ENCODE measurements around the gene DLG4. TPM values are rescaled to one million over a fixed set of nuclear protein-coding genes. Genes with fewer than 3 reads are reported as not detected.
A peak's percentile ranks its signal among the peaks of the same experiment; 100 is the strongest.

The DLG4 gene
- total RNA-seq, 1 donor = 11.9 TPM

DNA sequence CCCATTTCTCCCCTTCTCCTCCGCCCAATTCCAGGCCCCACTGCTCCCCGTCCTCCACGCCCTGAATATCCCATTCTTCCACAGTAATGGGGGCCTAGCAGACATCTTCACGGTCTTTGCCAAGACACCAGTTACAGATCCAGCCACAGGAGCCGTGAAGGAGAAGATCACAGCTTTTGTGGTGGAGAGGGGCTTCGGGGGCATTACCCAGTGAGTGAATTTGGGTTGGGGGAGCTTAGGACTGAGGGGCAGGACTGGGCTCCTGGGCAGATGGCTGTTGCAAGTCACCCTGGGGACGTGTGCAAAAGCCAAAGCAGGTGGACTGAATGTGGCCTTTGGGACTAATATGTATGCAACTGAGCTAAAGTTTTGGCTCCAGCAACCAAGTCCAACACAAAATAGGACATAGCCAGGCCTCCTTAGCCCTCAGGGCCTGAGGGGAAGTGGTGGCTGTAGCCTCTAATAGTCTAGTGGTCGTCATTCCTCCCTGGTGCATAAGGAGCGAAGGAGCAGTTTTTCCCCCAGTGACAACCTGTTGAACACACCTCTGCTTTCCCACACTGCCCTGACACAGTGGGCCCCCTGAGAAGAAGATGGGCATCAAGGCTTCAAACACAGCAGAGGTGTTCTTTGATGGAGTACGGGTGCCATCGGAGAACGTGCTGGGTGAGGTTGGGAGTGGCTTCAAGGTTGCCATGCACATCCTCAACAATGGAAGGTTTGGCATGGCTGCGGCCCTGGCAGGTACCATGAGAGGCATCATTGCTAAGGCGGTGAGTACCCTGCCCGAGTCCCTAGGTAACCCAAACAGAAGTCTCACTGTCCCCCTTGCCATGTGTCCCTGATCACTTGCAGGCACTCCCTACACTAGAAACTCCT lies 2.7 kb upstream of the DLG4 start:
- TF ChIP-seq, protein P1, sequence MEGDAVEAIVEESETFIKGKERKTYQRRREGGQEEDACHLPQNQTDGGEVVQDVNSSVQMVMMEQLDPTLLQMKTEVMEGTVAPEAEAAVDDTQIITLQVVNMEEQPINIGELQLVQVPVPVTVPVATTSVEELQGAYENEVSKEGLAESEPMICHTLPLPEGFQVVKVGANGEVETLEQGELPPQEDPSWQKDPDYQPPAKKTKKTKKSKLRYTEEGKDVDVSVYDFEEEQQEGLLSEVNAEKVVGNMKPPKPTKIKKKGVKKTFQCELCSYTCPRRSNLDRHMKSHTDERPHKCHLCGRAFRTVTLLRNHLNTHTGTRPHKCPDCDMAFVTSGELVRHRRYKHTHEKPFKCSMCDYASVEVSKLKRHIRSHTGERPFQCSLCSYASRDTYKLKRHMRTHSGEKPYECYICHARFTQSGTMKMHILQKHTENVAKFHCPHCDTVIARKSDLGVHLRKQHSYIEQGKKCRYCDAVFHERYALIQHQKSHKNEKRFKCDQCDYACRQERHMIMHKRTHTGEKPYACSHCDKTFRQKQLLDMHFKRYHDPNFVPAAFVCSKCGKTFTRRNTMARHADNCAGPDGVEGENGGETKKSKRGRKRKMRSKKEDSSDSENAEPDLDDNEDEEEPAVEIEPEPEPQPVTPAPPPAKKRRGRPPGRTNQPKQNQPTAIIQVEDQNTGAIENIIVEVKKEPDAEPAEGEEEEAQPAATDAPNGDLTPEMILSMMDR (IDR thresholded peaks at IDR 0.05; ENCODE audit: insufficient read depth, low read length) = no peak
- no peak for DNase-seq (ENCODE audit: low read depth)
- H3K4me3 ChIP-seq (ENCODE audit: low read depth, low read length) = no peak overlapping the region

DNA sequence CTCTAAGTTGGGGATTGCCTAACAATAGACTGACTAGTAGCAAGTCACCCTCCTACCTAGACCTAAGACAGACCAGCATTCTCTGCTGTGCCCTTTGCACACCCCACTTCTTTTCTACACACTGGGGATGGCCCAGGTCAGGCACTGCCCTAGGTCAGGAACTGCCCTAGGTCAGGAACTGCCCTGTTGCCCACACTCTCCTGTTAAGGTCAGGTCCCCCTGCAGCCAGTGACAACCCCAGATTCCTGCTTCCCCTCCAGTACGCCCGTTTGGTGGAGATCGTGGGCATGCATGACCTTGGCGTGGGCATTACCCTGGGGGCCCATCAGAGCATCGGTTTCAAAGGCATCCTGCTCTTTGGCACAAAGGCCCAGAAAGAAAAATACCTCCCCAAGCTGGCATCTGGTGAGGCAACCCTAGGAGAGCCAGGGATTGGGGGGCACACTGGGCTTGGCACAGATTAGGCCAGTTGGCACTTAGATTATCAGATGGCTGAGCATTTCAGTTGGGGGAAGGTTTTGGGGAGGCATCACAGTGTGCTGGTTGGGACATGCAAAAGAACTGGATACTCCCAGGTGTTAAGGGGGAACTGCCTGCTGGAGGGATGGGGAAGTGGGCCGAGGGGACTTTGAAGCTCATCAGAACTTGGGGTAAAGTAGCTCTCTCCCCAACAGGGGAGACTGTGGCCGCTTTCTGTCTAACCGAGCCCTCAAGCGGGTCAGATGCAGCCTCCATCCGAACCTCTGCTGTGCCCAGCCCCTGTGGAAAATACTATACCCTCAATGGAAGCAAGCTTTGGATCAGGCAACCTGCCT lies 1.8 kb upstream of the DLG4 start:
- no peak for DNase-seq (ENCODE audit: low read depth)
- H3K4me3 ChIP-seq (ENCODE audit: low read depth, low read length) = peak overlapping the region; percentile 81
- TF ChIP-seq, protein P1 (IDR thresholded peaks at IDR 0.05; ENCODE audit: insufficient read depth, low read length) = no peak

DNA sequence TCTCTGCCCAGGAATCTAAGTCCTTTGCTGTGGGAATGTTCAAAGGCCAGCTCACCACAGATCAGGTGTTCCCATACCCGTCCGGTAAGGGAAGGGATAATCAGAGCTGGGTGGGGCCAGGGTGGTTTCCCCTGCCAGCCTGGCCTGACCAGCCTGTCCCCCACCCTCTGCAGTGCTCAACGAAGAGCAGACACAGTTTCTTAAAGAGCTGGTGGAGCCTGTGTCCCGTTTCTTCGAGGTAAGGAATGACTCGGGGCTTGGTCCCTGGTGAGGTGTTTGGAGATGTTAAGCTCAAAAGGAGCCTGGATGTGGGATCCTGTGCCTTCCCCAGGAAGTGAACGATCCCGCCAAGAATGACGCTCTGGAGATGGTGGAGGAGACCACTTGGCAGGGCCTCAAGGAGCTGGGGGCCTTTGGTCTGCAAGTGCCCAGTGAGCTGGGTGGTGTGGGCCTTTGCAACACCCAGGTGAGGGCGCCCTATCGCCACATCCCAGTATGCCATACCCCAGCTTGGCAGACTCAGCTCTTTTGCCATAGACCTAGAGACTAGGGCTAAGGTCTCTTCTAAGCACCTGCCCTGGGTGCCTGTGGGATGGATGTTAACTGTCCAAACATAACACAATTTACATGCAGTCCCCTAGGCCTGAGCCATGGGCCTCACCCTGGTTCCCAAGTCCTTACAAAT lies 1.1 kb upstream of the DLG4 start:
- H3K4me3 ChIP-seq (ENCODE audit: low read depth, low read length) = peak overlapping the region; percentile 81
- TF ChIP-seq, protein P1 (IDR thresholded peaks at IDR 0.05; ENCODE audit: insufficient read depth, low read length) = peak; percentile 54
- DNase-seq (ENCODE audit: low read depth) = peak; percentile 64

DNA sequence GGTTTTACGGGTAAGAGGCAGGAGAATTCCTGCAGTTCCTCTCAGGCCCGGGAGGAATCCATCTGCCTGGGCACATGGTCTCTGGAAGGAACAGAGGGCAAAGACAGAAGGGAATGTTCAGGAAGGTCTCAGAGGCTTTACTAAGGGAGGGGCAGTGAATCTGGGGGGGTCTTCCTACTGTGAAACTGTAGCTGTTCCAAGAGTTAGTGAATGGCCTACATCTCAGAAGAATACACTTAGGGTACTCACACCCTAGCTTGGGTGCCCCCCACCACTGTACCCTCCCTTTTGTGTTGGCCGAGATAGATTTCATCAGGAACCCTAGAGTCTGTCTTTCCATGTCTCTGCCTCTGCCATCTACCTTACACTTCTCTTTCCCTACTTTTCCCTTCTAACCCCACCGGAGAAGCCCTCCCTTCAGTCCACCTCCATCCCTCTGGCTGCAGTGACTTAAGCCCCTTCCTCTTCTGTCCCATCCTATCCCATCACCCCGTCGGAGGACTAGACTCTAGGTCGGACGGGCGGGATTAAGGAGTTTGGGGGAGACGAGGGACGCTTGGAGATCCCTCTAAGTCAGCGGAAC lies 316 bp downstream of the DLG4 start:
- peak overlapping the region; percentile 81 for H3K4me3 ChIP-seq (ENCODE audit: low read depth, low read length)
- no peak for DNase-seq (ENCODE audit: low read depth)
- TF ChIP-seq, protein P1 (IDR thresholded peaks at IDR 0.05; ENCODE audit: insufficient read depth, low read length) = no peak

DNA sequence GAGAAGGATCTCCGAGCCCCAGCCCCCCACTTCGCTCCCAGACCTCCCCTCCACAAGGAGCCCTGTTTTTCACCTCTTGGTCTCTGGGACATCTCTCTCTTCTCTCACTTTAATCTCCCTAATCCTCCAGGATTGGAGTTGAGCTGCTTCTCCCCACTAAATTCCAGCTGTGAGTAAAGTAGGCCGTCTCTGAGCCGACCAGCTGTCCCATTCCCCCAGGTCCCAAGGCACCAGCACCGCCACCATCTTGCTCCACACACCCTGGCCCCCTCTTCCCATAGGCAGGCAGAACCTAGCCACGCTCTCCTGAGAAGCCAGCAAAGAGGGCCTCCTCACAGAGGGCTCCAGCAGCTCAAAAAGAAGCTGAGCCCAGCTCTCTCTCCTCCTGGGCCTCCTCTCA lies 878 bp downstream of the DLG4 start:
- no peak overlapping the region for H3K4me3 ChIP-seq (ENCODE audit: low read depth, low read length)
- DNase-seq (ENCODE audit: low read depth) = no peak
- TF ChIP-seq, protein P1 (IDR thresholded peaks at IDR 0.05; ENCODE audit: insufficient read depth, low read length) = no peak

DNA sequence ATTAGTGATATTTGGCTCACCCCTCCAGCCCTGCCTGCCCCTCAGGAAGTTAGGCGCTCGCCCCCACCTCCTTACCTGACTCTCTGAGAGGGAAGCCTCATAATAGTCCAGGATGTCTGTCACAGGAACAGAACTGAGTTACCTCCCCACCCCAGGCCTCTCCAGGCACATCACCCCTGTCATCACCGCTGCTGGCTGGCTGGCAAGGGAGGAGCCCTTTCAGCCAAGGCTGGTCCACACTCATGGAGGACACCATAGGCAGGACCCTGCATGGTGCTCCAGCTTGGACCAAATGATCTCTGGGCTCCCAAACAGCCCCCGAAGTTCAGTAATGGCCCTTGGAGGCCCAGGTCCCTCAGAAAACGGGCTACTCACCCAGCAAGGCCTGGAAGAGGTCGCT lies 1.5 kb downstream of the DLG4 start:
- TF ChIP-seq, protein P1 (IDR thresholded peaks at IDR 0.05; ENCODE audit: insufficient read depth, low read length) = no peak
- DNase-seq (ENCODE audit: low read depth) = no peak
- no peak overlapping the region for H3K4me3 ChIP-seq (ENCODE audit: low read depth, low read length)

Data from fibroblast of the aortic adventitia (primary cell).